GM18507 (cell line): ENCODE results near the gene LRFN5.
A peak's percentile ranks its signal among the peaks of the same experiment; 100 is the strongest.
"Not testable (repeated sequence)": the region's sequence is repeated elsewhere in the genome, so short reads cannot be mapped to it uniquely, and the experiment has no call there.

Source experiments
- DNase-seq: peaks from one replicate; pipeline ENCODE4 v3.0.0; 2011; ENCODE audit warnings: low read depth; ENCODE audit not compliant: insufficient read length; ENCODE audit errors: extremely low spot score
- FAIRE-seq: peaks from 2 replicates; lab custom pipeline; 2011; peaks lifted over from hg19 to GRCh38; lab: Jason Lieb, UNC

LRFN5 gene

DNA sequence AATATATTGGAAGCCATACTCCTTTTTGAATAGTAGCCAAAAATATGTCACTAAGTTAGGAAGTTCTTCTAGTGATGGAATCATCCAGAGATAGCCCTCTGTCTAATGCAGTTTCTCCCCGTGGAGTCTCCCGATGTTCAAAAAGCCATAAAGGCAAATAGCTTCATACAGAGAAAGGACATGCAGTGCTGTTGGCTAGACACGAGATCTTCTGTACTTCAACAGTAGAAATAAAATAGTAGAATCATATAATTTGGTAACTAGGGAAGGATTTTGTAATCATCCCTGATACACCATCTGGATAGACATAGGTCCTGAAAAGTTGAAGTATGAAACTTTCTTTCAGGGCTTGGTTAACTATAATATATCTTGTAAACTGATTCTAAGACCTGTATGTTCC lies 27.6 kb downstream of the LRFN5 start:
- no peak for FAIRE-seq
- DNase-seq, result no peak

DNA sequence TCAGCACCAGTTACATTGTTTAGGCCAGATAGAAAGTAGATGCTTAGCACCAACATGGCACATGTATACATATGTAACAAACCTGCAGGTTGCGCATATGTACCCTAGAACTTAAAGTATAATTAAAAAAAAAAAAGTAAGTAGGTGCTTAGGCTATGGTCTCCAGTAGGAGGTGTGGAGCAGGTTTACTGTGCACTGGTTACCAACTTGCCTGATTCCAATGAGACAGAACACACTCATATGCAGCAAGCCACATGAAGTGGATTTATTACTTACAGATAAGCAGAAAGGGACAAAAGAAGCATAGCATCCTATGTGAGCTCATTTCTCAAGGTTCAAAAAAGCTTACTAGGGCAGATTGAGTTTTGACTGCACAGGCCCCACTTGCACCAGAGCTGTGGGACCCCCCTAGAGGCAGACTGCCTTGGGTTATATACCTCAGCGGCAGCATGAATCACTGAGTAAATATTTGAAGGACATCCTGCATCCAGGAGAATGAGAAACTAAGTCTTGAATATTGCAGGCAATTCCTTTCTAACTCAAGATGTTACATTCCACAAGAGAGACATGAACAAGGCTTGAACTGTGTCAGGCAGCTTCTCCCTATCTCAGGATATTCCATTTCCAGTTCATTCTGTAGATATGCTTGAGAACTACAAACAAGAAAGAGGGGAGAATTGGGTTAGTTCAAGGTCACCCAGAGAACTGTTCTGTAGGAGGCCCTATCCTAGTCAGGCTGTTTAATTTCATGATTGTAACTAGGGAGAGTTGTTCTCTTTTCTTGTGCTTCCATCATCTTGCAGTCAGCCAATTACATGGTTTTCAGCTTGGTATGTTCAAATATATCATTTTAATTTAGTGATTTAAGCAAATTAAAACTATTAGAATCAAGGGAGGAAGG lies 30.1 kb downstream of the LRFN5 start:
- no peak for FAIRE-seq

GRCh38 chr14:41641690-41642089 lies 35.0 kb downstream of the LRFN5 start:
- FAIRE-seq (no peak), DNase-seq (no peak)

More for the DNA sequence above, 30.1 kb downstream of the LRFN5 start:
- no peak for DNase-seq

DNA sequence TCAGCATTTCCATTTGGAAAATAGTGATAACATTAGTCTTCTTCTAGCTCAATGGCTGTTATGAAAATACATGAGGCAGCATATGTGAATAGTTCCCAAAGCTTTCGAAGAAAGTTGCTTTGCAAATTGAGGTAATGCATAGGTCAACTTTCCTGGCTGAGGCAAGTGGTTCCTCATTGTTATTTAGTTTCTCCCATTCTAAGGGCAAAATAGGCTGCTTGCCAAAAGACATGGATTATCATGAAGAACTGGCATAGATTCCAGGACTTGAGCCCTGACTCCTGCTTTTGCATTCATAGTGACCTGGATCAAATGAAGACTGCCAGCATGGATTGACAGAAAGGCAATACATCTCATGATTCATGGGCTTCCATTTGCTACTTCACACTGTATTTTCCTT lies 35.7 kb downstream of the LRFN5 start:
- FAIRE-seq (no peak), DNase-seq (no peak)

DNA sequence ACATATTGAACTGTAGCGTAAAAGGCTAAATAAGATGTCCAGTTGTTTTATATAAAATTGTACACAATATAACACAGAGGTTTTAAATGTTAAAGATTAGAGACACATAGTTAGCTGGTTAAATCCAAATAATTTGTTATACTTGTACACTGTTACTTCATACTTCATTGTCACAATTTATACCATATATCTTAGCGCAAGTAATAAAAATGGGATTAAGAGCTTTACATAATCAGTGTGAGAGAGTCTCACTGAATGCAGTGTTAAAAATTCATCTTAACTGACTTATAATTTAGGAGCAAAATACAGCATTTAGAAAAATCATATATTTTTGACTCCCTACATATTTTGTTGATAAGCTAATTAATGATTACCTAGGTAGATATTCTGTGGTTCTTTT lies 36.1 kb downstream of the LRFN5 start:
- DNase-seq (no peak), FAIRE-seq (no peak)

DNA sequence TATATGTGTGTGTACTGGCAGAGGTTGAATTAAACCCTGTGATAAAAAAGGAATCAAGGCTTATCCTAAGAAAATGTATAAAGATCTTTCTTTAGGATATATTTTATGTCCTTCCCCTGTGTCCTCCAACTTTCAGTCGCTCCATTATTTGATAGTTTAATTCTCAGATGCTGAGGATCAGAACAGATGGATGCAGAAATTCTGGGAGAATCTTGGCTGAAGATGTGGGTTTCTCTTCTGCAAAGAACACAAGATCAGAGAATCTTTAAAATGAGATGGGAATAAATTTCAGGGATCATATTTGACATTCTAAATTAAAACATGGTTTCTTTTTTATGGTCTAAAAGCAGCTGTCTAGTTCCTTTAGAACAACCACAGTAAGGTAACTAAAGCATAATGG lies 37.9 kb downstream of the LRFN5 start:
- FAIRE-seq, result no peak
- no peak for DNase-seq

DNA sequence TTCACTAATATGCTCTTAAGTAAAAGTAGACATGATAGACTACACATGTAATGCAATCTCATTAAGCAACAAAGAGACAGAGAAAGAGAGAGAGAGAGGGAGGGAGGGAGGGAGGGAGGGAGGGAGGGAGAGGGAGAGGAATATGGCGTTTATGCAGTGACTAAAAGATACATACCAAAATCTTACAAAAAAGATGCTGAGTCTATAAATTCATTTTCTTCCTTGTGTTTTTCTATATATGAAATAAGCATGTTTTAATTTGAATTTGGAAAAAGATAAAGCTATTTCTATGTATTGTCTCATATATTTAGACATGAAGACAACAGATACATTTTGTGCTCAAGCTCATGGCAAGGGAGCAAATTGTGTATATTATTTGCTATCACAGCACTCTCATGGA lies 44.1 kb downstream of the LRFN5 start:
- DNase-seq, result no peak

GRCh38 chr14:41654196-41654595 lies 47.5 kb downstream of the LRFN5 start:
- no peak for FAIRE-seq
- no peak for DNase-seq

More for the DNA sequence above, 44.1 kb downstream of the LRFN5 start:
- FAIRE-seq, result no peak

DNA sequence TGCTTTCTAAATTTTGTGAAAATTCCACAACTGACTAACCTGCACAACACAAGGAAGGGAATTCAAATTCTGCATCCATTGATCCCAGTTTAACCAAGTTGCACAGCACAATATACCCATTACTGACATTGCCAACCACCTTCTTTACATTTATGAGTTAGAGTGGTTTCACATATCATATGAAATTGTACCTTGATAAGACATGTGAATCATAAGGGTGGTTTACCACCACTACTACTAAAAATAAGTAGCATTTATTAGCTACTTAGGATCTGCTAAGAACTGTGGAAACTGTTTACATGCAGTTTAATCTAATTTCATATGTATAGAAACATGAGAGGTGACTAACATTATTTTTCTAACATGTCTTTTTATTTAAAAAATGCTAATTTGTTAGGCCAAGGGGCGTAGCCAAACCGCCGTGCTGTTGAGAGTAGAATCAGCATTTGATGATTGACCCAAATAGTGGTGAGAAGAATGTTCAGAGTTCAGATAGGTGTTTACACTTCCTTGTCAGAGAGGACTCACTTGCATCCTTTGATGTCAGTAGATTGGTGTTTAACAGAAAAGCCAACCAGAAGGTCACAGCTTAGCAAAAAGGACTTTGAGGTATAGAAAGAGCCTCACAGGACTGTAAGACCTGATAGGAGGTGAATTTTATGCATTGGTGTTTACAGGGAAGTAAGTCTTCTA lies 56.2 kb downstream of the LRFN5 start:
- no peak for FAIRE-seq
- no peak for DNase-seq

GRCh38 chr14:41663473-41663850 lies 56.8 kb downstream of the LRFN5 start:
- FAIRE-seq (no peak), DNase-seq (no peak)

DNA sequence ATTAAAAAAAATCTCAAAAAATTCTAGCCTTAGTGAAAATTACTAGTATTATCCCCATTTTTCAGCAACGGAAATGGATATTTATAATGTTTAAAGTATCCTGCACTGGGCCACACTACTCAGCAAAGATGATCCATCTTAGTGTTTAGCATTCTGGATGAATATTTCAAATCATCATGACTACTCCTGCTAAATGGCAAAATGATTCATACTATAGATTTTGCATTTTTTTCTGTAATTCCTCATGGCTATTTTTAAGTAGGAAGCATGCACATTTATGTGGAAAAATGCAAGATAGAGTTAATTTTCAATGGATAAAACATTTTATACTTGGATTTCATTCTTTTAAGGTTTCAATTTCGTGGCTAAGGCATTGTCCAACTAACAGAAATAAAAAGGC lies 59.6 kb downstream of the LRFN5 start:
- no peak for FAIRE-seq
- DNase-seq, result no peak

DNA sequence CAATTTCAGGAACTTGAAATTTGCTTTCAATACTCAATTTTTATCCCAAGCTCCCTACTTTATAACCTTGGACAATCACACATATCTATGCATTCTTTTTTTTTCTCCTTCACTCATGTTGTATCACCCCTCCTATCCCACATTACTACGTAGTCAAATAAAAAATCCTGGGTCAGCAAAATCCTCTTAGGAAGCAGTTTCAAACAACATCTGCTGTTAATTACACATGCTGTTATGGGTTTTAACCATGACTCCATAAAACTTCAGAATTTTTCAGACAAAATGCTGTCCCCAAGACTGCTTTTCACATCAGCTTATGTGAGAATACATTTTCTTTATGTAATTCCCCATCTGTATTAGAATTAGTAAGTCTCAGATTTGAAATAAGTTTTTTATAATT lies 61.7 kb downstream of the LRFN5 start:
- no peak for DNase-seq
- no peak for FAIRE-seq

DNA sequence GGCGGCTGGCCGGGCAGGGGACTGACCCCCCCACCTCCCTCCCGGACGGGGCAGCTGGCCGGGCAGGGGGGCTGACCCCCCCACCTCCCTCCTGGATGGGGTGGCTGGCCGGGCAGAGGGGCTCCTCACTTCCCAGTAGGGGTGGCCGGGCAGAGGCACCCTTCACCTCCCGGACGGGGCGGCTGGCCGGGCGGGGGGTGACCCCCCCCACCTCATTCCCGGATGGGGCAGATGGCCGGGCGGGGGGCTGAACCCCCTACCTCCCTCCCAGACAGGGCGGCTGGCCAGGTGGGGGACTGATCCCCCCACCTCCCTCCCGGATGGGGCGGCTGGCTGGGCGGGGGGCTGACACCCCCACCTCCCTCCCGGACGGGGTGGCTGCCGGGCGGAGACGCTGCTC lies 66.9 kb downstream of the LRFN5 start:
- DNase-seq, FAIRE-seq: not testable (repeated sequence)

DNA sequence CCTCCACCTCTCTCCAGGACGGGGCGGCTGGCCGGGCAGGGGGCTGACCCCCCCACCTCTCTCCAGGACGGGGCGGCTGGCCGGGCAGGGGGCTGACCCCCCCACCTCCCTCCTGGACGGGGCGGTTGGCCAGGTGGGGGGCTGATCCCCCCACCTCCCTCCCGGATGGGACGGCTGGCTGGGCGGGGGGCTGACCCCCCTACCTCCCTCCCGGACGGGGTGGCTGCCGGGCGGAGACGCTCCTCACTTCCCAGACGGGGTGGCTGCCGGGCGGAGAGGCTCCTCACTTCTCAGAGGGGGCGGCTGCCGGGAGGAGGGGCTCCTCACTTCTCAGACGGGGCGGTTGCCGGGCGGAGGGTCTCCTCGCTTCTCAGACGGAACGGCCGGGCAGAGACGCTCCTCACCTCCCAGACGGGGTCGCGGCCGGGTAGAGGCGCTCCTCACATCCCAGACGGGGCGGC lies 67.9 kb downstream of the LRFN5 start:
- not testable (repeated sequence) for DNase-seq, FAIRE-seq

- DNase-seq, result no peak
- no peak for FAIRE-seq
These were observed 92.8 kb downstream of the LRFN5 start for GRCh38 chr14:41699486-41699885.

- no peak for FAIRE-seq
These were observed 111.9 kb downstream of the LRFN5 start for GRCh38 chr14:41718477-41719166.

GRCh38 chr14:41739203-41739602 lies 132.5 kb downstream of the LRFN5 start:
- FAIRE-seq (no peak), DNase-seq (no peak)

More at GRCh38 chr14:41718477-41719166, 111.9 kb downstream of the LRFN5 start:
- DNase-seq, result no peak

DNA sequence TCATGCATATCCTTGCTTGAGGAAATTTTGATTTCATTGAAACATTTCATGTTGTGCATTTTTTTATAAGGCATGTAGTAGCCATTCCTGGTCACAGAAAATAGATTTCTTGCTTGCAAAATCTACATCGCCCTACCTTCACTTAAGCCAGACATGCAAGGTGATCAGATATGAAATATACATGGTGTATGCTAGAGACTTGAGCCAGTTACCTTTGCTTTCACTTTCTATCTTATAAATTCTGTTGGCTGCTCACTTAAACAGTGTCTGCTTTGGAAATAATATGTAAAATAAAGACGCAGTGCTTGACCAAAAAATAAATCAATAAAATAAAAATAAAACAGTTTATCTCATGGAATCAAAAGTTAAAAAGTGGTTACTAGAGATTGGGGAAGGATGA lies 136.5 kb downstream of the LRFN5 start:
- DNase-seq (no peak), FAIRE-seq (no peak)

- DNase-seq (no peak), FAIRE-seq (peak; percentile 15)
These were observed 142.8 kb downstream of the LRFN5 start for GRCh38 chr14:41749429-41749828.

DNA sequence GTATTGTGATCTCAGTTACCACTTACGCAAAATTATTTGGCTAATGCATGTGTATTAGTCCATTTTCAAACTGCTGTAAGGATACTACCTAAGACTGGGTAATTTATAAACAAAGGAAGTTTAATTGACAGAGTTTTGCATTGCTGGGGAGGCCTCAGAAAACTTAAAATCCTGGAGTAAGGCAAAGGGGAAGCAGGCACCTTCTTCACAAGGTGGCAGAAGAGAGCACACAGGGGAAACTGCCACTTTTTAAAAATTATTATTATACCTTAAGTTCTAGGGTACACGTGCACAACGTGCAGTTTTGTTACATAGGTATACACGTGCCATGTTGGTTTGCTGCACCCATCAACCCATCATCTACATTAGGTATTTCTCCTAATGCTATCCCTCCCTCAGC lies 143.9 kb downstream of the LRFN5 start:
- DNase-seq, FAIRE-seq: not testable (repeated sequence)
